Measurements from ENCODE around the gene FLT3.
"Not testable (repeated sequence)": the region's sequence is repeated elsewhere in the genome, so short reads cannot be mapped to it uniquely, and the experiment has no call there.

FLT3 gene

DNA sequence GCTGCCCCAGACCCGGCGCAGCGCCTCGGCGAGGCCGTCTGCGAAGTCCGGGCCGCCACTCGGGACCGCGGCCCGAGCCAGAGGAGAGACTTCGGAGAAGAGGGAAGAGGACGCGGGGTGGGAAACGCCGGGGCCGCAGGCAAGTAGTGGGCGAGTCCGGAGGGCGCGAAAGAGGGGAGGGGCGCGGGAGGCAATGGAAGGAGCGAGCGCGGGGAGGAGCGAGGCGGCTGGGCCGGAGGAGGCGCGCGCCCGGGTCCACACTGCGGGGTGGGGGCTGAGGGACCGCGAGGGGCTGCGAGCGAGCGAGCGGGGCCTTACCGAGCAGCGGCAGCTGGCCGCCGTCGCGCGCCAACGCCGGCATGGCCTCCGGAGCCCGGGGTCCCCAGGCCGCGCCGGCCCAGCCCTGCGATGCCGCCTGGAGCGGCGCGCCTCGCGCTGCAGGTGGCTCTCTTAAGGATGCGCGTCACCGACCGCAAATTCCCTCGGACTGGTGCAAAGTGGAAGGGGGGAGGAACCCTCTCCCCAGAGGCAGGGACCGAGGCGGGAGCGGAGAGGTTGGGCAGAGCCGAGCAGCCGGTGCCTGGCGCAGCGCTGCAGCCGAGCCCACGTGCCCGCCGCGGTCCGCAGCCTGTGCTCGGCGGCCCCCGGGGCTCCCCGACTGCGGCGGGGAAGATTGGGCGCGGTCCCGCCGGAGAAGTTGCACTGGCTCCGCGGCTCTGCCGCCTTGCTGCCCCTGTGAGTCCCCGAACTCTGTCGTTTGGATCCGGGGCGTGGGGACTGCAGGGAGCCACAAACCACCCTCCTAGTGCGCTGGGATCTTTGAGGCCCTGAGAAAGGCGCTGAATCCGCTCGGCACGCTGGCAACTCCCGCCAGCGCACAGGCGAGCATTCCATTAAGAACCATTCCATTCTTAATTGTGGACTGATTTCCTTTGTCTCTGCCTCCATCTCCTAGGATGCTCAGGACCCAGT is at the start of gene FLT3:
Gene FLT3 (minus strand): TSS at position 427 of the 972 bp plus-strand sequence. CDS start 66 bp downstream, at position 361.
- peak within 1 kb of the TSS; percentile 37 for H3K4me3 ChIP-seq (ENCODE audit: low read depth, low read length)
- TF ChIP-seq, protein P1, sequence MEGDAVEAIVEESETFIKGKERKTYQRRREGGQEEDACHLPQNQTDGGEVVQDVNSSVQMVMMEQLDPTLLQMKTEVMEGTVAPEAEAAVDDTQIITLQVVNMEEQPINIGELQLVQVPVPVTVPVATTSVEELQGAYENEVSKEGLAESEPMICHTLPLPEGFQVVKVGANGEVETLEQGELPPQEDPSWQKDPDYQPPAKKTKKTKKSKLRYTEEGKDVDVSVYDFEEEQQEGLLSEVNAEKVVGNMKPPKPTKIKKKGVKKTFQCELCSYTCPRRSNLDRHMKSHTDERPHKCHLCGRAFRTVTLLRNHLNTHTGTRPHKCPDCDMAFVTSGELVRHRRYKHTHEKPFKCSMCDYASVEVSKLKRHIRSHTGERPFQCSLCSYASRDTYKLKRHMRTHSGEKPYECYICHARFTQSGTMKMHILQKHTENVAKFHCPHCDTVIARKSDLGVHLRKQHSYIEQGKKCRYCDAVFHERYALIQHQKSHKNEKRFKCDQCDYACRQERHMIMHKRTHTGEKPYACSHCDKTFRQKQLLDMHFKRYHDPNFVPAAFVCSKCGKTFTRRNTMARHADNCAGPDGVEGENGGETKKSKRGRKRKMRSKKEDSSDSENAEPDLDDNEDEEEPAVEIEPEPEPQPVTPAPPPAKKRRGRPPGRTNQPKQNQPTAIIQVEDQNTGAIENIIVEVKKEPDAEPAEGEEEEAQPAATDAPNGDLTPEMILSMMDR (IDR thresholded peaks at IDR 0.05; ENCODE audit: low read depth, low read length, missing control alignments), result no peak
- in situ Hi-C loops (cut with HindIII; ENCODE audit: low sequenced_read_pairs), result no loop called here
- DNase-seq (ENCODE audit: low read depth), result no peak

DNA sequence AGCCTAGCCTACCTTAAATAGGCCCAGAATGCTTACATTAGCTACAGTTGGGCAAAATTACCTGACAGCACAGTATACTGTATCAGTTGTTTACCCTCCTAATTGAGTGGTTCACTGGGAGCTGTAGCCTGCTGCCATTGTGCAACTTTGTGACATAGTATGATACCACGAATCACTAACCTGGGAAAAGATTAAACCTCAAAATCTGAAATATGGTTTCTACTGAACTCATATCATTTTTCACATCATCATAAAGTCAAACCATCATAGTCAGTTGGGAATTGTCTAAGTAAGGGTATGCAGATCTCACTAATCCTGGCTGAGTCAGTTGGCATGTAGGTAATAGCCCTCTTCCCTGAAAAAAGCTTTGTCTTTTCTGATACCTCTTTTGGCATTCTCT is 47.1 kb upstream of the FLT3 start:
- in situ Hi-C loops (cut with HindIII; ENCODE audit: low sequenced_read_pairs), result no loop called here
- TF ChIP-seq, protein P1 (IDR thresholded peaks at IDR 0.05; ENCODE audit: low read depth, low read length, missing control alignments), result no peak

DNA sequence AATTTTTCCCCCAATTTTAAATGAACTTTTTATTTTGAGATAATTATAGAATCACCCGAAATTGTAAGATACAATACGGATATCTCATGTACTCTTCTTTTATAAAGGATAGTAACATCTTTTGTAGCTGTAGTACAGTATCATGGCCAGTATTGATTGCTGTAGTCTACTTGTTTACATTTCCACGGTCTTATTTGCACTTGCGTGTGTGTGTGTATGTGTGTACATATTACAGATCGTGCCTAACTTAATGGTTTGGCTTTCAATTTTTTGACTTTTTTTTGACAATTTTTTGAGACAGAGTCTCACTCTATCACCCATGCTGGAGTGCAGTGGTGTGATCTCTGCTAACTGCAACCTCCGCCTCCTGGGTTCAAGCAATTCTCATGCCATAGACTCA is 44.7 kb upstream of the FLT3 start:
- no peak for DNase-seq (ENCODE audit: low read depth)
- TF ChIP-seq, protein P1 (IDR thresholded peaks at IDR 0.05; ENCODE audit: low read depth, low read length, missing control alignments), result no peak
- in situ Hi-C loops (cut with HindIII; ENCODE audit: low sequenced_read_pairs), result no loop called here

More for the DNA sequence above, 47.1 kb upstream of the FLT3 start:
- no peak overlapping the region for H3K4me3 ChIP-seq (ENCODE audit: low read depth, low read length)
- DNase-seq (ENCODE audit: low read depth), result no peak

DNA sequence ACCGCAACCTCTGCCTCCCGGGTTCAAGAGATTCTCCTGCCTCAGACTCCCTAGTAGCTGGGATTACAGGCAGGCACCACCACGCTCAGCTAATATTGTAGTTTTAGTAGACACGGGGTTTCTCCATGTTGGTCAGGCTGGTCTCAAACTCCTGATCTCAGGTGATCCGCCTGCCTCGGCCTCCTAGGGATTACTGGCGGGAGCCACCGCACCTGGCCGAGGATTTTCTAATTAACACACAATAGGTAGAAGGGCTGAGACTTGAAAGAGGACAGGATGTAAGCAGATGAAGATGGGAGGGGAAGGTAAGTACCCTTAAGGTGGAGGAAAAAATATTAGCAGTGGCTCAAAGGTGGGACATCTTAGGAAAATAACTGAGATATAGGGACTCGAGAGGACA is 41.2 kb upstream of the FLT3 start:
- in situ Hi-C loops (cut with HindIII; ENCODE audit: low sequenced_read_pairs); DNase-seq (ENCODE audit: low read depth); H3K4me3 ChIP-seq (ENCODE audit: low read depth, low read length): not testable (repeated sequence)

More for the DNA sequence above, 44.7 kb upstream of the FLT3 start:
- H3K4me3 ChIP-seq (ENCODE audit: low read depth, low read length), result no peak overlapping the region

DNA sequence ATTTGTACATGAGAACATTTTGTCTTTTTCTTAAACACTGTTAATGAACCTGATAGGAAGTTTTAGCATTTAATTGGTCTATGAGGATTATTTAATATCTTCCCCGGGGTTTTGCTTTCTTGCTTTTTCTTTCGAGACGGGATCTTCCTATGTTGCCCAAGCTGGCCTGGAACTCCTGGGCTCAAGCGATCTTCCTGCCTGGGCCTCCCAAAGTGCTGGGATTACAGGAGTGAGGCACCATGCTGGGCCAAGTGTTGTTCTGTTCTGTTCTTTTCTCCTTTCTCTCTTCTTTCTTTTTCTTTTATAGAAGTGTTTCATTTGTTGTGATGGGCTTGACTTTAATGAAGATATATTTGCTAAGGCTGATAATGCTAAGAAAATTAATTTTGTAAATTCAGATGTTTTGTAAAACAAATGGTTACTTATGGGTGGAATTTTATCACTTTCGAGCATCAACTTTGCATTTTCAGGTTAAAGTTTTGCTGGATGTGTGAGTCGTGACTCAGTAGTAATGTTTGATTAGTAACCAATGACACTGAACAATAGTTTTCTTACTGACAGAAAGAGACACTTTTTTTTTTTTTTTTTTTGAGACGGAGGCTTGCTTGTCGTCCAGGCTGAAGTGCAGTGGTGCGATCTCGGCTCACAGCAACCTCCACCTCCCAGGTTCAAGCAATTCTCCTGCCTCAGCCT is 40.2 kb upstream of the FLT3 start:
- TF ChIP-seq, protein P1 (IDR thresholded peaks at IDR 0.05; ENCODE audit: low read depth, low read length, missing control alignments), result no peak
- no peak for DNase-seq (ENCODE audit: low read depth)

DNA sequence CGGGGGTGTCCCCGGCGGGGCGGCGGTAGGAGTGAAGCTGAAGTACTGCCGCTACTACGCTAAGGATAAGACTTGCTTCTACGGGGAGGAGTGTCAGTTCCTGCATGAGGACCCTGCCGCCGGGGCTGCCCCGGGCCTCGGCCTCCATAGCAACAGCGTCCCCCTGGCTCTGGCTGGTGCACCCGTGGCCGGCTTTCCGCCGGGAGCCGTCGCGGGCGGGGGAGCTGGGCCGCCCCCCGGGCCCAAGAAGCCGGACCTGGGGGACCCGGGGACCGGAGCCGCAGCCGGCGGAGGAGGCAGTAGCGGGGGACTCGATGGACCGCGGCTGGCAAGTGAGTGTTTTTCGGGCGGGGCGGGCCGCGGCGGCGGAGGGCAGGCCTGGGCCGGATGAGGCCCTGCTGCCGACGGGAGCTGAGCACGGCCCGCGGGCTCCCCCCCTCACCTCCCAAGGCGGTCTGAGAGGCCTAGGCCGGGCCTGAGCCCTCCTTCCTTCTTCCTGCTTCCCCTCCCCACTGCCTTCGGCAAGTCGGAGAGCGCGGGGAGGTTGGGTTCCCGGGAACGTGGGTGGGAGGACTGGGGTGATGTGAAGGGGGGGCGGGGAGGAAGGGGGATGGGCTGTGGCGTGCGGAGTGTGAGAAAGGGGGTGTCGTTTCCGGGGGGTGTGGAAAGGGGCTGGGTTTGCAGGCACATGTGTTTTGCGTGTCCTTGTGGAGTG is 38.5 kb upstream of the FLT3 start:
- in situ Hi-C loops (cut with HindIII; ENCODE audit: low sequenced_read_pairs), result no loop called here
- H3K4me3 ChIP-seq (ENCODE audit: low read depth, low read length), result peak overlapping the region; percentile 71
- TF ChIP-seq, protein P1 (IDR thresholded peaks at IDR 0.05; ENCODE audit: low read depth, low read length, missing control alignments), result no peak

More for the DNA sequence above, 40.2 kb upstream of the FLT3 start:
- in situ Hi-C loops (cut with HindIII; ENCODE audit: low sequenced_read_pairs), result no loop called here
- peak overlapping the region; percentile 71 for H3K4me3 ChIP-seq (ENCODE audit: low read depth, low read length)

More for the DNA sequence above, 38.5 kb upstream of the FLT3 start:
- no peak for DNase-seq (ENCODE audit: low read depth)

Measured in astrocyte of the cerebellum (primary cell).